MCF 10A (cell line): Measurements from ENCODE around the gene PPIH. TPM values are rescaled to one million over a fixed set of nuclear protein-coding genes. Genes with fewer than 3 reads are reported as not detected.
"Not testable (repeated sequence)": the region's sequence is repeated elsewhere in the genome, so short reads cannot be mapped to it uniquely, and the experiment has no call there.

Source experiments
- BruUV-seq: library from RNA; stranded (reverse); fragments of 400-500 nt; replicated peaks from 2 replicates; lab custom pipeline; 2021; lab: Mats Ljungman, UMichigan
- CTCF ChIA-PET: fragments of 300-600 bp; sonication (Branson Sonifier 250); formaldehyde crosslinking; extraction: SDS; loops from one replicate; lab custom pipeline; 2021; ENCODE audit warnings: antibody characterized with exemption, inconsistent platforms; lab: Yijun Ruan, JAX
- POLR2A ChIA-PET: fragments of 300-600, 350-650 bp; sonication (Branson Sonifier 250); formaldehyde crosslinking; extraction: SDS; loops from one replicate; lab custom pipeline; 2020; ENCODE audit warnings: antibody characterized with exemption, inconsistent platforms; lab: Yijun Ruan, JAX
- DNase-seq: peaks from one replicate; pipeline ENCODE4 v3.0.0-alpha.2; 2018; ENCODE audit not compliant: unreplicated experiment
- H3K27ac Mint-ChIP-seq: one replicate; pipeline ENCODE4 v1.8.0; 2022; ENCODE audit warnings: mild to moderate bottlenecking, low read depth, mixed read lengths; ENCODE audit not compliant: unreplicated experiment
- H3K27me3 Mint-ChIP-seq: one replicate; pipeline ENCODE4 v1.8.0; 2022; ENCODE audit warnings: mixed read lengths; ENCODE audit not compliant: insufficient read depth, unreplicated experiment
- H3K36me3 Mint-ChIP-seq: one replicate; pipeline ENCODE4 v1.8.0; 2022; ENCODE audit warnings: mild to moderate bottlenecking, moderate library complexity, mixed read lengths; ENCODE audit not compliant: insufficient read depth, unreplicated experiment
- H3K4me1 Mint-ChIP-seq: one replicate; pipeline ENCODE4 v1.8.0; 2022; ENCODE audit warnings: mixed read lengths; ENCODE audit not compliant: insufficient read depth, unreplicated experiment
- H3K4me3 Mint-ChIP-seq: one replicate; pipeline ENCODE4 v1.8.0; 2022; ENCODE audit warnings: mild to moderate bottlenecking, moderate library complexity, mixed read lengths; ENCODE audit not compliant: unreplicated experiment
- H3K9me3 Mint-ChIP-seq: one replicate; pipeline ENCODE4 v1.8.0; 2022; ENCODE audit warnings: mixed read lengths; ENCODE audit not compliant: unreplicated experiment
- CTCF ChIP-seq: fragments of 200-600 bp; IDR thresholded peaks from one replicate; pipeline ENCODE4 v1.8.0; 2022; ENCODE audit warnings: antibody characterized with exemption, mild to moderate bottlenecking; ENCODE audit not compliant: unreplicated experiment
- intact Hi-C: fragments of 100-400 bp; cut with micrococcal nuclease; formaldehyde crosslinking; loops from 2 replicates; pipeline ENCODE4 v1.14.1; 2022
- total RNA-seq: library from RNA; stranded (reverse); gene quantifications from 2 replicates; pipeline ENCODE4 v1.2.3, GENCODE V29; 2022

Gene PPIH
- total RNA-seq, 1 experiment from 2014 or later, result 55.9 TPM

- ChIA-PET POLR2A (interaction anchor here (0.6 to 6.8 kb wide), 5 partner anchors 9 to 259 kb away, joined by 3 to 78 read pairs (median 3); partner anchors contain the start of genes YBX1 and ZNF691), CTCF (interaction anchor here (0.5 to 1.7 kb wide), 5 partner anchors 9 to 229 kb away, joined by 3 to 7 read pairs (median 4); no protein-coding TSS in a partner anchor)
- H3K27me3 Mint-ChIP-seq, result no peaks in the 10 kb centered on the region
- H3K4me3 Mint-ChIP-seq, result no peak overlapping the region
- no TSS peak for BruUV-seq
- peaks cover 65% of the 10 kb centered on the region for H3K36me3 Mint-ChIP-seq
- DNase-seq, result no peak
- peaks cover 30% of the 10 kb centered on the region for H3K4me1 Mint-ChIP-seq
- H3K27ac Mint-ChIP-seq, result peak overlapping the region; percentile 65
- TF ChIP-seq CTCF, result no peak
- intact Hi-C loops, result no loop called here
- H3K9me3 Mint-ChIP-seq, result no peaks in the 10 kb centered on the region
Measured at GRCh38 chr1:42692911-42693310, 34.7 kb downstream of the PPIH start.

- POLR2A ChIA-PET, result interaction anchor here (0.6 to 3.0 kb wide), 5 partner anchors 12 to 270 kb away, joined by 3 to 16 read pairs (median 5); partner anchors contain the start of genes C1orf50, P3H1 and YBX1
- no peak for DNase-seq
- no TSS peak for BruUV-seq
- H3K4me1 Mint-ChIP-seq, result peaks cover 13% of the 10 kb centered on the region
- no peak for TF ChIP-seq CTCF
- no peak overlapping the region for H3K4me3 Mint-ChIP-seq
- no peak overlapping the region for H3K27ac Mint-ChIP-seq
- H3K9me3 Mint-ChIP-seq, result no peaks in the 10 kb centered on the region
- intact Hi-C loops, result no loop called here
- H3K27me3 Mint-ChIP-seq, result no peaks in the 10 kb centered on the region
- CTCF ChIA-PET, result interaction anchor here (0.6 kb wide), 1 partner anchor 49 kb away, joined by 3 read pairs; no protein-coding TSS in a partner anchor
- peaks cover 100% of the 10 kb centered on the region for H3K36me3 Mint-ChIP-seq
Measured at GRCh38 chr1:42698081-42698813, 40.0 kb downstream of the PPIH start.

GRCh38 chr1:42700006-42700405 lies 41.8 kb downstream of the PPIH start:
- no peaks in the 10 kb centered on the region for H3K9me3 Mint-ChIP-seq
- BruUV-seq, result no TSS peak
- no peak overlapping the region for H3K4me3 Mint-ChIP-seq
- peak; percentile 27 for DNase-seq
- no peak for TF ChIP-seq CTCF
- intact Hi-C loops, result no loop called here
- no peaks in the 10 kb centered on the region for H3K27me3 Mint-ChIP-seq
- H3K4me1 Mint-ChIP-seq, result peaks cover 13% of the 10 kb centered on the region
- POLR2A ChIA-PET, result interaction anchor here (1.9 kb wide), 1 partner anchor 18 kb away, joined by 11 read pairs; the partner anchor contains the start of gene YBX1
- H3K36me3 Mint-ChIP-seq, result peaks cover 100% of the 10 kb centered on the region
- CTCF ChIA-PET, result no interaction called here
- H3K27ac Mint-ChIP-seq, result peak overlapping the region; percentile 32

GRCh38 chr1:42703888-42704464 lies 45.8 kb downstream of the PPIH start:
- H3K4me3 Mint-ChIP-seq, result no peak overlapping the region
- H3K27ac Mint-ChIP-seq, result no peak overlapping the region
- peaks cover 11% of the 10 kb centered on the region for H3K4me1 Mint-ChIP-seq
- no peak for DNase-seq
- no TSS peak for BruUV-seq
- no peaks in the 10 kb centered on the region for H3K9me3 Mint-ChIP-seq
- no peaks in the 10 kb centered on the region for H3K27me3 Mint-ChIP-seq
- CTCF ChIA-PET, result interaction anchor here (0.7 kb wide), 1 partner anchor 321 kb away, joined by 3 read pairs; no protein-coding TSS in a partner anchor
- intact Hi-C loops, result no loop called here
- TF ChIP-seq CTCF, result no peak
- H3K36me3 Mint-ChIP-seq, result peaks cover 97% of the 10 kb centered on the region
- POLR2A ChIA-PET, result no interaction called here

GRCh38 chr1:42712808-42713207 lies 54.6 kb downstream of the PPIH start:
- BruUV-seq, H3K27me3 Mint-ChIP-seq, H3K4me1 Mint-ChIP-seq, H3K27ac Mint-ChIP-seq, intact Hi-C loops, H3K4me3 Mint-ChIP-seq, DNase-seq, CTCF ChIA-PET, H3K9me3 Mint-ChIP-seq: not testable (repeated sequence)
- POLR2A ChIA-PET, result interaction anchor here (1.0 kb wide), 1 partner anchor 31 kb away, joined by 3 read pairs; the partner anchor contains the start of gene YBX1
- H3K36me3 Mint-ChIP-seq, result peaks cover 83% of the 10 kb centered on the region
